Activated CD8-positive, alpha-beta memory T cell treated with anti-CD3 and anti-CD28 coated beads, Interleukin-2, amount 50 U/mL, for 48 hours (primary cell): ENCODE results near the gene UBE2F.
A peak's percentile ranks its signal among the peaks of the same experiment; 100 is the strongest.
"Not testable (repeated sequence)": the region's sequence is repeated elsewhere in the genome, so short reads cannot be mapped to it uniquely, and the experiment has no call there.

Experiments used
- DNase-seq: peaks from one replicate; pipeline ENCODE4 v3.0.0-alpha.2; 2020

Gene UBE2F

GRCh38 chr2:237946423-237946822 is 20.4 kb upstream of the UBE2F start:
- DNase-seq, result no peak

GRCh38 chr2:237951354-237951753 is 15.5 kb upstream of the UBE2F start:
- DNase-seq, result not testable (repeated sequence)

GRCh38 chr2:237951878-237952277 is 14.9 kb upstream of the UBE2F start:
- no peak for DNase-seq

- no peak for DNase-seq
Observed at GRCh38 chr2:237952851-237953250, 14.0 kb upstream of the UBE2F start.

GRCh38 chr2:237955640-237956401 is 11.0 kb upstream of the UBE2F start:
- no peak for DNase-seq

- no peak for DNase-seq
Observed at GRCh38 chr2:237956402-237956736, 10.4 kb upstream of the UBE2F start.

GRCh38 chr2:237961637-237962036 is 5.2 kb upstream of the UBE2F start:
- no peak for DNase-seq

GRCh38 chr2:237962432-237963084 is 4.3 kb upstream of the UBE2F start:
- no peak for DNase-seq

GRCh38 chr2:237963490-237963991 is 3.3 kb upstream of the UBE2F start:
- DNase-seq, result not testable (repeated sequence)

GRCh38 chr2:237964194-237964577 is 2.6 kb upstream of the UBE2F start:
- no peak for DNase-seq

GRCh38 chr2:237964578-237965404 is 2.0 kb upstream of the UBE2F start:
- DNase-seq, result no peak

- DNase-seq, result not testable (repeated sequence)
Observed at GRCh38 chr2:237965844-237966243, 970 bp upstream of the UBE2F start.

GRCh38 chr2:237966250-237966564 is 607 bp upstream of the UBE2F start:
- no peak for DNase-seq

- DNase-seq, result no peak
Observed at GRCh38 chr2:237967463-237967951, 693 bp downstream of the UBE2F start.

- no peak for DNase-seq
Observed at GRCh38 chr2:237968048-237968862, 1.4 kb downstream of the UBE2F start.

GRCh38 chr2:237971661-237972060 is 4.8 kb downstream of the UBE2F start:
- DNase-seq, result no peak

GRCh38 chr2:237972211-237972610 is 5.4 kb downstream of the UBE2F start:
- peak; percentile 46 for DNase-seq

GRCh38 chr2:237972936-237973335 is 6.1 kb downstream of the UBE2F start:
- peak; percentile 30 for DNase-seq

GRCh38 chr2:237977380-237977779 is 10.6 kb downstream of the UBE2F start:
- DNase-seq, result peak; percentile 47

- DNase-seq, result peak; percentile 49
Observed at GRCh38 chr2:237978058-237978712, 11.4 kb downstream of the UBE2F start.

- peak; percentile 49 for DNase-seq
Observed at GRCh38 chr2:237979331-237979730, 12.5 kb downstream of the UBE2F start.

GRCh38 chr2:237980087-237980486 is 13.3 kb downstream of the UBE2F start:
- DNase-seq, result peak; percentile 53
